Measurements from ENCODE around the gene TBXT.
"Not testable (repeated sequence)": the region's sequence is repeated elsewhere in the genome, so short reads cannot be mapped to it uniquely, and the experiment has no call there.

TBXT gene

DNA sequence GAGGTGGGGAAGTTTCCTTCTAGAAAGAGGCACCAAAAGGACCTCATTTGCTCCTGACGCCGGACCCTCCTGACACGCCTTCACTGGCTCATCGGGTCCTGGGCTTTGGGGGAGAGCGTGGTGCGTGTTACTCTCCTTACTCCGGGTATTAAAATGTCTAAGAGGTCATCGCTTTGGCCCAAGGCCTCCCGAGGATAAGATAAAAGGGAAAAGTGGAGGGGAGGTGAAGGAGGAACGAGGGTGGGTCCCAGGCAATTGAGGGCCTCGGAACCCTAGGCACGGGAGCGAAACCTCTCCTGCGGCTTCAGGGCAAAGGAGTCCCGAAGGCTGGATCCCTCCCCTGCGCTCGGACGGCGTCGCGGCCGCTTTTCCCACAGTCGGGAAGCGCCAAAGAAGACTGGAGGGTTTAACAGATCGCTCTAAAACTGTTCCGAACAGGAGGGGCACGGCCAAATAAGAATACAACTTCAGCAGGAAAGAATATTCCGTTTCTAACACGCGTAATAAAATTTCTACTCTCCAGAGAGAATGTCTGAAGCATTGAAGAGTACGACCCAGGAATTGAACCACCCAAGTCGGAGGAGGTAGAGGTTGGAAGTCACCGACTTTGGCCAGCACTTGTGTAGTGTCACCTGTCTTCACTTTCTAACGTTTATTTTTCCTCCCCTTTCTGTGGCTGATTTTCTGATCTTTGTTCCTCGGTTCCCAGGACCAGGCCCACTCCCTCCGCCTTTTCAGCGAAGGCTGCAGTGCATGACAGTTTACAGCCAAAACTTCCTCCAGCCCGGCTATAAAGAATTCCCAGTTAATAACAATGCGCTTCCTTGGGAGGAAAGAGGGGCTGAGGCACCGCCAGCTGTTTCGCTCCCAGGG lies 2.1 kb upstream of the TBXT start:
- DNase-seq (ENCODE audit: low read depth): no peak

DNA sequence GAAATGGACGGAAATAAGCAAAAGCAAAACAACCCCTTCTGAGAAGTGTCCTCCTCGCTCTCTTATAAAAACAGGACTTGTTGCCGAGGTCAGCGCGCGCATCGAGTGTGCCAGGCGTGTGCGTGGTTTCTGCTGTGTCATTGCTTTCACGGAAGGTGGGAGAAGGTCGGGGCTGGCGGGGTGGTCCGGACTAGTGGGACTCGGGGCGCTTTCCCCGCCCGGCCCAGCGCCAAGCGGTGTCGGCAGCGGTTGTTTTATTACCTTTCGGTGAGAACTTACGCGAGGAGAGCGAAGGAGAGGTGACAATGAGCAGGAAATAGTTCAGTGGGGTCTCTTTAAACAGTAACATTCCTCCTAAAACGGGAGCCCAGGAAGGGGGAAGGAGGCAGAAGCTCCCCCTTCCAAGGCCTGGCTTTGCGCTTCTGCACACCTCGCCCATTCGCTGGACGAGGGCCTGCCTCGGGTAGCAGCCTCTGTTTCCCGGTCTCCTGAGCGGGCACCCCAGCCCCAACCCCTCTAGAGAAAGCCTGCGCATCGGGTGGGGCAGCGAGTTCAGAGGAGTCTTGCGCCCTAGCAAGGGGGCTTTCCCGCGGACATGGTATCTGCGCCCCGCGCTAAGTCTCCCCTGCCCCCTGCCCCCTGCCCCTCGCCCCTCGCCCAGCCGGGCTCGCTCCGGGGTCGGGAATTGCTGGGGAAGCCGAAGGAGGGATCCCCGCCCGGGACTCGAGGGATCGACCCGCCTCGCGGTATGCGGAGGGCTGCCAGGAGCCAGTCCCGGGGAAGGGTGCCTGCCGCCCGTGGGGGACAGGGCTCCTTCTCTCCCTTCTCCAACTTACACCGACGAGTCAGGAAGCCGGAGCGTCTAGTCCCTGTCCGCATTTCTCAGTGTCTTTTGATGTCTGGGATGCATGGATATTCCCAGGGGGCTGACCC lies 1.2 kb upstream of the TBXT start:
- DNase-seq (ENCODE audit: low read depth): no peak

DNA sequence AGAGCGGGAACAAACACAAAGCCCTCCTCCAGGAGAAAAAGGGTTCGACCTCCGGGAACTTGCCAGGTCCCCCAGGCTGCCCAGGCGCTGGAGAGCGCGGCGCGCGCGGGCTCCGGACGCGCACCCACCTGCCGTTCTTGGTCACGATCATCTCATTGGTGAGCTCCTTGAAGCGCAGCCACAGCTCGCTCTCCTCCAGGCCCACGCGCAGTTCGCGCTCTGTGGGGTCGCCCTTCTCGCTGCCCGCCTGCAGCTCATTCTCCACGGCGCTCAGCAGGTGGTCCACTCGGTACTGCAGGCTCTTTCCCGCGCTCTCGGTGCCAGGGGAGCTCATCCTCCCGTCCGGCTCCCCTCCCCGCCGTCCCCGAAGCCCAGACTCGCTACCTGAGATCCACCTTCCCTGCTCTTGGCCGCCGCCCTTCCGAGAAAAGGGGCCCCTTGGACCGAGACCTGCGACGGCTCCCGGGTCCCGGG lies 356 bp downstream of the TBXT start:
- DNase-seq (ENCODE audit: low read depth): no peak

- no peak for DNase-seq (ENCODE audit: low read depth)
Observed at GRCh38 chr6:166166314-166167257, 1.1 kb downstream of the TBXT start.

DNA sequence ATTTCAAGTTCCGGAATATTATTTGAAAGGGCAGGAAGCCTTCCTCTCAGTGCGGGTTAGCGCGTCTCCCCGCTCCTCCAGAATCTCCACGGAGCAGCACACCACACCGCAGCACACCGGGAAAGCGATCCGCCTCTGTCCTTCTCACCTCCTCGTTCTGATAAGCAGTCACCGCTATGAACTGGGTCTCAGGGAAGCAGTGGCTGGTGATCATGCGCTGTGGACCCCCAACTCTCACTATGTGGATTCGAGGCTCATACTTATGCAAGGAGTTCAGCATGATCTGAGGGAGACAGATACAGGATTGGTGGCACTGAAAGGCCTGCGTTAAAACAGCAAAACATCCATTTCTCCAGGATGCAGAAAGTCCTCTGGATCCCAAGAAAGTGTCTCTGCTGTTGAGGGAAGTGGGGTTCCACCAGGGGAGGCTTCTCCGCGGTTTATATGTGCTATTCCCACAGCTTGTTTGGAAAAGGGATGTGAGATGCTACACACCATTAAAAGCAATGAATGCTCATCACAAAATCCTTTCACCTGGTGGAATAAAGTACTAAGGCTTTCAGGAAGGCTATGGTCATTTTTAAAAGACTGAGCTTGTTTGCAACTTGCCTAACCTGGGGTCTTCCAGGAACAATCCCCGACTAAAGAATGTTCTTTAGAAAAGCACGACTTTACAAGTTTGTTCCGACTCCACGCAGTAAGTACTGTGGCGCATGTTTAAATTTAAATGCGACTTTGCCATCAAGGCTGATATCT lies 1.9 kb downstream of the TBXT start:
- DNase-seq (ENCODE audit: low read depth): no peak

GRCh38 chr6:166162599-166163342 lies 4.9 kb downstream of the TBXT start:
- DNase-seq (ENCODE audit: low read depth): no peak

- no peak for DNase-seq (ENCODE audit: low read depth)
Observed at GRCh38 chr6:166157930-166158617, 9.6 kb downstream of the TBXT start.

- no peak for DNase-seq (ENCODE audit: low read depth)
Observed at GRCh38 chr6:166156942-166157341, 10.7 kb downstream of the TBXT start.

- no peak for DNase-seq (ENCODE audit: low read depth)
Observed at GRCh38 chr6:166153966-166154365, 13.7 kb downstream of the TBXT start.

DNA sequence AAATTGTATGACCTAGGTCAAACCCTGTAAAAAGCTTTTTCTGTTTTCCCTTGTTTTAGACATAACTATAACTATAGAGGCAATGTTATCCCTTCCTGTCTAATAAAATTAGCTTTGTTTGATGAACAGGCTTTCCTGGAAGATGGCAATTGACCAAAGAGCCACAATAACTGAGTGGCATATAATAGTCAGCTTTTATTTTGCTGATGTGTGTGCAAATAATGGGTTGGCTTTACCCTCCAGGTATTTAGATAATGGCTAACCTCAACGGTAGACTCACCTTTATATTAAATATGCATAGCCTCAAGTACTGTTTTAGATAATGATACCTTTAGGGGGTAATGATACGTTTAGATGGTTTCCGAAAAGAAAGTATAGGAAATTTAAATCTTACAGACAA lies 15.0 kb downstream of the TBXT start:
- DNase-seq (ENCODE audit: low read depth): no peak

DNA sequence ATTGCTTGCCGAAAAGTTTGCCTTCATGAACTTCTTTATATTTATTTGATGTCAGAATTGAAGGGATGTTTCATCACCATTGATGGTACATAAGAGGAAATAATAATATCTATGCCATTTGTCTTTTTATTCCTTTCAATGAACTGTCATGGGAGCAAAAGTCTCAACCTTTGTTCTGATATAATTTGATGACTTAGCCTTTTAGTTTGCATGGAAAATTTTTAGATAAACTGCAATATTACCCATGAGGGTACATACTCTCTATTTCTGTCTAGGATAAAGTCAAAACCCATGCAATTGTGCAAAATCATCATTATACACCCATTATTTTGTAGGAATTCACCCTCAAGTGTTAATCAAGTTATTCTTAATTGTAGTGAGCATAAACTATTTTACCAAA lies 15.9 kb downstream of the TBXT start:
- no peak for DNase-seq (ENCODE audit: low read depth)

GRCh38 chr6:166145751-166146150 lies 21.9 kb downstream of the TBXT start:
- DNase-seq (ENCODE audit: low read depth): no peak

GRCh38 chr6:166143011-166143410 lies 24.6 kb downstream of the TBXT start:
- no peak for DNase-seq (ENCODE audit: low read depth)

- DNase-seq (ENCODE audit: low read depth): no peak
Observed at GRCh38 chr6:166127624-166128472, 39.8 kb downstream of the TBXT start.

DNA sequence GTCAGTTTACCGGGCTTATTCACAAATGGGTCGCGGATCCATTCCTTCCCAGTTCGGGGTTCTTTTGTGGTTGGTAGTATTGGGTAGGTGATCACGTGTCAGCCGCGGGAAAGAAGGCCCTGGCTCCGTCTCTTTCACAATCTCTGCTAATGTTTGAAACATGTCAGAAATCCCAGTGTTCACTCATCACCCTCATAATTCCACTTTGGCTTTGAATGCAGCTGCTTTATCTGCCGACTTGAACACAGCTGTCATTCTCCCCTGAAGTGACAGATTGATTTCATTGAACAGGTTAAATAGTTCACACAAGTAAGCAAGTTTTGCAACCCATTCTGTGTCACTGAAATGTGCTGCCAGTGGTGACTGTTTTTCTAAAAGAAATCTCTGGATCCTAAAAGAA lies 44.5 kb downstream of the TBXT start:
- DNase-seq (ENCODE audit: low read depth): not testable (repeated sequence)

DNA sequence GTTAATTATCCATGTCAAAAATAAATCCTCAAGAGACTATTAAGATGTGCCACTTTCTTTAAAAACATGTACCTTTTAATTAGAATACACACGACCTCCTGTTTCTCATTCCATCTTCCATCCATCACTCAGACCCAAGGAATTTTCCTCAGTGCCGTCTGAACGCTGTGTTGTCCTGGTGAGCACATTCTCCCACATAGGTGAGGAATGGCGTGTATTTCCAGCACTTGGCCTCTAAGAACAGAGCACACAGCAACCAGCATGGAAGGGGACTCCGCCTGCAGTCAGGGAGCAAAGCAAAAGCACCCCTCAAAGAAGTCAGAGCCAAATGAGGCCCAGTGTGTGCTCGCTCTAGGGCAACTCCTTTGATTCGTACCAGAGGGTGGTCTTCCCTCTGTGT lies 45.9 kb downstream of the TBXT start:
- no peak for DNase-seq (ENCODE audit: low read depth)

DNA sequence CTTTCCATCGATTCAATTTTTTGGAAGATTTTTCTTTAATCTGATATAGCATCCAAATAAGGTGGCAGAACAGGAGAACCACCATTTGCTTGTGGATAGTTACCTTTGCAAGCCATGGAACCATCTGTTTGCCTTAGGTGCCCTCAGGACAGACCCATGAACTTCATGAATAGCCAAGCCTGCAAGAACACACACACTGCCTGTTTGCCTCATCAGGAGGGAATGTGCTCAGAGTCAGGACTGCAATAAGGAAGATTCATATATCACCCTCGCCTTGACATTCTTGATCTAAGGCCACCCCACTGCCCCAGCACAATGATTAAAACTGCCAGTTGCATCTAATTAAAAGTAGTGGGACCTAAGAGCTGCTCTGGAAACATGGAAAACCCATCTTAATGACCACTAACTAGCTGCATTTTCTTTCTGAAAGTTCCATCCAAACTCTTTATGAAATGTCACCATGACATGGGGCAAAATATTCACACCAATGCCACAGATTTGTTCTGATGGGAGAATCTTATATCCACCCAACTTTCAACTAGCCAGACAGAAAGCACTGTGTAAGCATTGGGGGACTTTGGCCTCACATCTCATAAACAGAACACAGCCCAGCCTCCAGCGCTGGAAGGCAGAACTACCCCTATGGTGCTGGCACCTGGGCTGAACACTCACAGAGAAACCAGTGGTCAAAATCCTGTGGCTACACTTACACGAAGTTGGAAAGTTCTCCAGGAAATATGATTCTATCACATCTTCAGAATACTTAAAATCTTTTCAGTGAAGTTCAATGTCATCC lies 48.3 kb downstream of the TBXT start:
- no peak for DNase-seq (ENCODE audit: low read depth)

GRCh38 chr6:166115609-166116008 lies 52.0 kb downstream of the TBXT start:
- DNase-seq (ENCODE audit: low read depth): no peak

Measured in non-pigmented ciliary epithelial cell (primary cell).